HG02884 (cell line): ENCODE results near the gene ARSB.
"Not testable (repeated sequence)": the region's sequence is repeated elsewhere in the genome, so short reads cannot be mapped to it uniquely, and the experiment has no call there.

Experiments
- ATAC-seq: cut with Tn5 transposase; IDR thresholded peaks from one replicate; pipeline ENCODE4 v1.9.1; 2021; ENCODE audit warnings: mild to moderate bottlenecking, moderate library complexity; ENCODE audit not compliant: unreplicated experiment

The ARSB gene

DNA sequence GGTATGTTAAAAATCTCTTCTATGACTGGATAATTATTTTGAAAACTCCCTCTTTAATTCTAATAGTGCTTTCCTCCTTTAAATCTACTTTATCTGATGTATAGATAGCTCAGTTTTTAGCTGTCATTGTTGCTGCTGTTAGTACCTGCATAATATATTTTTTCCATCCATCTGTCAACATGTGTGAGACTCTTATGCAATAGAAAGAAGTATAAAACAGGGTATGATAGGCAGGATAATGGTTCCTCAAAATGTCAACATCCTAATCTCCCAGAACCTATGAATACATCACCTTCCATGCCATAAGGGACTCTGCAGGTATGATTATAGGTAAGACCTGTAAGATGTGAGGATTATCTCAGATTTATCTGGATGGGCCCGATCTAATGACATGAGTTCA lies 199.7 kb downstream of the ARSB start:
- ATAC-seq, result no peak

DNA sequence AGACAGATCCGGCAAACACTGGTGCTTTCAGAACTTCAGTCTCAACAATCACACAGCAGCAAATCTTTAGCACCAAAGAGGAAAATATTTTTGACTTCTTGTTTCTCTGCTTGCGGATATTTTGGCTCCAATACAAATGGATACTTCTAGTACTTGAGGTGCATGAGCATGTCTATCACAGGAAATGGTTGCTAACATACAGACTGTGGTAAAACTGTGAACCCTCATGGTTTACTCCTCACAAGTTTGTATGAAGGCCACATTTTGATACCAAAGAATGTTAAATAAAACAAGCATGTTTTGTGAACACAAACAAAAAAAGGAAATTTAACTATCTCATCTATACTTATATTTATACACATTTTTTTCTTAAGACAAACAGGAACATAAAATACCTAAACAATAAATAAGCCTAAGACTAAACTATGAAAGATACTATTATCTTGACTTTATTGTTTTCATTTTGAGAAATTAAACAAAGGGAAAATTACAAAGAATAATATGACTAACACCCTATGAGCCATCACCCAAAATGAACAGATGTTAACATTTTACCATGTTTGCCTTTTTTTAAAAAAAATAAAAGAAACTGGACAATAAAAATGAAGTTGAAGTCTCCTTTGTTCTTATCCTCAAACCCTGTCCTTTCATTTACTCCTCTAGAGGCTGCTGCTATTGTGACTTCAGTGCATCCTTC lies 201.5 kb downstream of the ARSB start:
- ATAC-seq, result no peak

- no peak for ATAC-seq
Measured at GRCh38 chr5:78782728-78783127, 202.4 kb downstream of the ARSB start.

DNA sequence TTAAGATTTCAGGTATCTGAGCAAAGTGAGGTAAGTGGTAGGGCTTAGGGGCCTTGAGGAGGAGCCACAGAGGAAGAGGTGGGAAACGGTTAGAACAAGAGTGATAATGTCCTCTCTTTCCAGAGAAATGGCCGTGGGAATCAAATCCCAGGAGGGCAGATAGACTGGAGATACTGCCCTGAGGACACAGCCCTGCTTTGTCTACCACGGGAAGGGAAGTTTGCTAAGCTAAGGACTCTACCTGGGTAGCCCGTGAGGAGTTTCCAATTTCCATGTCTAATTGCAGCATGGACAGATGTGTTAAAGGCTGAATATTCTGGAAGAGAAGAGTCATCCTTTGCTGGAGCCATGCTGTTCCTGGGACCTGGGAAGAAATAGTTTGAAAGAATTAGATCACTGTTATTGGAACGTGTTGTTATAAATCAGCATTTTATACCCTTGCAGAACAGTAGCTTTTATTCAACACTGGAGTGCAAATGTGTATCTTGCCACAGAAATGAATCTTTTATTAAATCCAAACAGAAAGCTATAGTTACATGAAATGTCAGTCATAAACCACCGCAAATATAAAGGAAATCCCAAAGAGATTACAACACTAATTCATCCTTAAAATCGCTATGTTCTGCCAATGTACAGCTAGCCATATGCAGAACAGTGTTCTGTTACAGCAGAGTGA lies 203.4 kb downstream of the ARSB start:
- ATAC-seq, result no peak

DNA sequence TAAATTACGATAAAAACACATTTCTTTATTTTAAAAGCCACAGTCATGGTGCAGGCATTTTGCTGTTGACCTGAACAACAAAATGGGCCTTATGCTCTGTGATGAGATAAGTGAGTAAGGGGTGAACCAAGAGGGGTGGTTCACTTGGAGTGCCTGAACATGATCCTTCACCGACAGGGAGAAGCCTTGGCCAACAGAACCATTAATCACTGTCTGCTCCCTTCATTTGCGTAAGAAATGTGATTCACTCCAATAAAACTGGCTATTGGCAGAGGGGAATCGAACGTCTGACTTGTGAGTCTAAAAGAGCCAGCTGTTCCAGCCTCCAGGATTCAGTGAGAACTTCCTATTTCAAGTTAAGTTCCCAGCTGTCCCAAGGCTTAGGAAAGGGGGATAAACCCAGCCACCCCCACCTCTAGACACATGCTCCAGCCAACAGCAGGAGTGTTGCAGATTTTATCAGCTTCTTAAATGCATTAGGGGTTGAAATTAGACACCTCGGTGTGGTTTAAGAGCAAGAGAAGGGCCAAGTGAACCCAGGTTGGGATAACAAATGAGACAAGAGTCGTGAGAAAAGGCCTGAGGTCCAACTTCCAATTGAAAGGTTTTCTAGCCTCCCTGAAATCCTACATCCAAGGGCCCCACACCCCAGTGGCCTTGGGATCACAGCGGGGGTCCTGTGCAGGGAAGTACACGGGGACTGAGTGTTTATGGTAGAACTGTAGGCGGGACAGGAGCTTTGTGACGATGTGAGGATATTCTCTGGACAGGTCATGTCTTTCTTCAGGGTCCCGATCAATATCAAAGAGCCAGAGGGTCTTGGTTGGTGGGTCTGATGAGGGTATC lies 205.1 kb downstream of the ARSB start:
- no peak for ATAC-seq

DNA sequence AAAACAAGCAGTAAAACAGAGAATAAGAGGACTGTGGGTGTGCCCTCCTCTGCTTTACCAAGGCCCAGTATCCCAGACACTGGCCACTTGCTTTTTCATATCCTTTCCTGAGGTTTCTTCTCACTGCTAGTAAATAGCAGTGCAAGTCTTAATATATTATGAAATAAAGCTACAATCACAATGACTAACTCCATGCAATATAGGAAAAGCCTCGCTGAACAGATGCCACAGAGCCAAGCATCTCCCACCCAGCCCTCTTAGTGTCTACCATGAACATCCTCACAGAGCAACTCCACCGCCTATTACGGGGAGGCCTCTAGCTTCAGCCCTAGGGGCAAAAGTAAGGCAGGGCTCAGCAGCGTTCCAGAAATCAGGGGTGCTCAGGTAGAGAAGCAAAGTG lies 205.8 kb downstream of the ARSB start:
- ATAC-seq, result no peak

GRCh38 chr5:78778538-78778937 lies 206.6 kb downstream of the ARSB start:
- ATAC-seq, result no peak

DNA sequence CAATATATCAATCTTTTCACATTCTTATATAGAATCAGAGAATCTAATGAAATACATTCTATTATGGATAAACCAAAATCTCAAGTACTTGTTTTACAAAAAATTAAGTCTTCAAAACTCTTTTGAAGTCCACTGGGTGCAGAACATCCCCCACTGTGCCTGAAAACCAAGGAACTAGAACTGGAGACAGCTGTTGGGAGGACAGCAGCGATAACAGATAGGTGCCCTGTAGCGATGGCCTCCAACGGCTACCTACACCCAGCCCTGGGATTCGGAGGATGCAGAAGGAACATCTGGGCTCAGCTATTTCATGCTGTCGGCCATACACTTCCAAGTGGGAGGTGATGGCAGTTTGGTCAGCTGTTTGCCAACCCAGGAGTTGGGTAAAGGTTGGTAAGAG lies 207.2 kb downstream of the ARSB start:
- ATAC-seq, result no peak

DNA sequence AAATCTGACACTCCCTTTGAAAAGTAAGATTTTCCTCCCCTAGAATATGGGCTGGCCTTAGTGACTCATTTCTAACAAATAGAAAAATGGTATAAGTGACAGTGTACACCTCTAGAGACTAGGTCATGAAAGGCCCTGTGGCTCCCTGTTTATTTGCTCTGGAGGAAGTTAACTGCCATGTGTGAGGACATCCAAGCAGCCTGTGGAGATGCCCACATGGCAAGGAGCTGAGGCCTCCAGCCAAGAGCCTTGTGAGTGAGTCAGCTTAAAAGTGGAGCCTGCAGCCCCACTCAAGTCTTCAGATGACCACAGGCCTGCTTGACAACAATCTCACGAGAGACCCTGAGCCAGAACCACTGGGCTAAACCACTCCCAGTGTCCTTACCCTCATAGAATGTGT lies 208.5 kb downstream of the ARSB start:
- ATAC-seq, result no peak

- ATAC-seq, result no peak
Measured at GRCh38 chr5:78773655-78774054, 211.5 kb downstream of the ARSB start.

GRCh38 chr5:78771260-78772205 lies 213.6 kb downstream of the ARSB start:
- no peak for ATAC-seq

GRCh38 chr5:78768781-78769380 lies 216.2 kb downstream of the ARSB start:
- no peak for ATAC-seq

DNA sequence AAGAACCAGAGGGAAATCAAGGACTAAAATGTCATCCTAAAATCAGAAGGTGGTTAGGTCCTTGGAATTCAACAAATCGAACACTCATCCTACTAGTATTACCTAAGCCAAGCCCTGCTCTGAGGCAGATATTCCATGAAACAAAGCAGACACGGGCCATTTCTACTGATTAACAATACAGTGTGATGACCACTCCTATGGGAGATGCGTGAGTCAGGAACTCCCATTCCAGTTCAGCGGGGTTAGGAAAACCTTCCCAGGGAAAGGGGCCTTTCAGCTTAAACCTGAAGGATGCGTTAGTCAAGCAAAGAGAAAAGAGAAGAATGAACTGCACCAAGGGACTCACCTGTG lies 218.7 kb downstream of the ARSB start:
- ATAC-seq, result no peak

DNA sequence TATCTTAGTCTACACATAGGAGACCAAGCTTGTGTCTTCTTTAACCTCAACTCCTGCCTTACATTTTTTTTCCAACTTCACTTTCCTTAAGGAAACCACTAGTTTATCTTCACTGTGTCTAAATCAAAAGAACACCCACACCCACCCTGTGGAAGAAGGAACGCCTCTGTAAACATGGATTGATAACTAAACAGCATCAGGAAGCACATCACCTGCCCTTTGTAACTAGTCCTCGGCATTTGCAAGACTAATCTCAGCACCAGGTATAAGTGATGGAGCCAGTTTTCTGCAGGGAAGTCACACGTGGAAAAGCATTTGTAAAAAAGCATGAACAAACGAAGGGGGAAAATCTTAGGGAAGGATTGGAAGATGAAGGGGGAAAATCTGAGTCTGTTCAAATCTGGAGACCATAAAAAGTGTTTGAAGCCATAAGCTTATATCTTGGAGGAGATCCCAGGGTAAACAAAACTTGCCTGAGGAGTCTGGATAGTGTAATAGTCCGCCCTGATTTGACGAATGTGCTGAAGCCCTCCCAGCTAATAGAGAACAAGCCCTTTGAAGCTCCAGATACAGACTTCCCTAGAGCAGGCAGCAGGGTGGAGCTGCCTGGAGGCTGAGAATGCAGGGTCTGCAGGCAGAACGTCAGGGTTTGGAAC lies 219.2 kb downstream of the ARSB start:
- no peak for ATAC-seq

DNA sequence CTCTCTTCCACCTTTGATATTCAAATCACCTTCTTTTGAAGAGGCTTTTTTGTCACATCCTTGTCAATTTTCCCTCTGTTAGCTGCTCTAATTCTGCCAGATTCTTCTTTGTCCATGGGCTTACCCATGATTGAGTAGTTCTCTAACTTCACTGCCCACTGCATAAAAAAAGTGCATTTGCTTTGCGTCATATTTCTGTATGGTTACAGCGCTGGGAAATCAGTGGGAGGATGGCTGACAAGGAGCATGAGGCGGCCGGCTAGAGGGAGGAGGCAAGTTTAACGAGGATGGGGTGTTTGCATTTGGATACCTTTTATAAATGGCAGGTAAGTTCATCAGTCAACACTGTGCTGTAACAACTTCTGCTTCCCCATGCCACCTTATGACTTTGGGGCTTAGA lies 220.0 kb downstream of the ARSB start:
- no peak for ATAC-seq

- no peak for ATAC-seq
Measured at GRCh38 chr5:78763659-78764189, 221.4 kb downstream of the ARSB start.

DNA sequence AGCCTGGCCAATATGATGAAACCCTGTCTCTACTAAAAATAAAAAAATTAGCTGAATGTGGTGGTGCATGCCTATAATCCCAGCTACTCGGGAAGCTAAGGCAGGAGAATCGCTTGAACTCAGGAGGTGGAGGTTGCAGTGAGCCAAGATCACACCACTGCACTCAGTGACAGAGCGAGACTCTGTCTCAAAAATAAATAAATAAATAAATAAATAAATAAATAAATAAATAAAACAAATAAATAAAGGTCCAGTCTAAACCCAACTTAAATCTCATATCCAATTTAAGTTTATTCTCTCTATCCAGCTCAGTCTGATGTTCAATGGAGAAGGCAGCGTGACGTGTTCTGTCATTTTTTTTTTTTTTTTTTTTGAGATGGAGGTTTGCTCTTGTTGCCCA lies 222.4 kb downstream of the ARSB start:
- ATAC-seq, result not testable (repeated sequence)

DNA sequence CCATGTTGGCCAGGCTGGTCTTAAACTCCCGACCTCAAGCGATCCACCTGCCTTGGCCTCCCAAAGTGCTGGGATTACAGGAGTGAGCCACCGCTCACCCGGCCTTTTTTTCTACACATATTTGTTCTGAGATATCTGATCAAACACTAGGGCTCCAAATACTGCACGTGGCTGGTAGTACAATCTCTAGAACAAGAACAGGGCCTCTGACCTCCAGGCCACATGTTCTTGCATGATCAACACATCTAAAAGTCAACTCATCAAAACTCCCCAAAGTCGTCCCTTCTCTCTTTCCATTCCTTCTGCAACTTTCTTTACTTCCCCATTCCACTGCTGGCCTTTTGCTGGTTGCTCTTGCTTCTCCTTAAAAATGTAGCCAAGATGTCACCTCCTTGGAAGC lies 223.3 kb downstream of the ARSB start:
- no peak for ATAC-seq

GRCh38 chr5:78760770-78761169 lies 224.3 kb downstream of the ARSB start:
- ATAC-seq, result no peak

DNA sequence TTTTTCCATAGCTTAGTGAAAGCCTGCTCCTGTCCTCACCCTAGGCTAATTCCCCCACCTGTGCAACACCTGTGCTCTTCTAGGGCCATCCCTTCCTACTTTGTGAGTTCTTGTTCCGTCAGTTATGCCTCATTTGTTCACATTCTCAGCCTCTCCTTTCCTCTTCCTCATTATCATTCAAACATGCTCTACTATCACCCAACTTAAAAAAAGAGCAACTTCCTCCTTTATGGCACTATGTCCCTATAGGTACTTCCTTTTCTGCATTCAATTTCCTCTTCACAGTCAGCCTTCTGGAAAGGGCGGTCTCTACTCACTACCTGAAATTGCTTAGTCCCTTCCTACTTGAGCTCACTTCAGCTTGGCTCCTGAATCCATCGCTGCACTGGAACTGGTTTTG lies 224.7 kb downstream of the ARSB start:
- ATAC-seq, result no peak
